ENCODE measurements around the gene PTPRN2.

Gene PTPRN2

DNA sequence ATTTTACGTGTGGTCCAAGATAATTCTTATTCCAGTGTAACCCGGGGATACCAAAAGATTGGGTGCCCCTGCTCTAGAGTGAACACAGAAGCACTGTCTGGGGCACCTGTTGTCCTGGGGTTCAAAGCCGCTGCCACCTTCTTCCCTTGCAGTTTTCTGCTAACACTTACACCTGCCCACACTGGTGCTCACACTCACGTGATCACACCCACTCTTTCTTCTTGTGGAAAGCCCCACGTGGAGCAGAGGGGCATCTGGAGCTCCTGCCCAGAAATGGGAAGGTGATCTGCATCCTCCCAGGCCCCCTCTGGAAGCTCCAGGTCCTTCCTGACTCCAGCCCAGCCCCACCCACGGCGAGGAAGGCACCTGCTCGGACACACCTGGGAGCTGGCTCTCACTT lies 42.9 kb downstream of the PTPRN2 start:
- TF ChIP-seq, protein P1, sequence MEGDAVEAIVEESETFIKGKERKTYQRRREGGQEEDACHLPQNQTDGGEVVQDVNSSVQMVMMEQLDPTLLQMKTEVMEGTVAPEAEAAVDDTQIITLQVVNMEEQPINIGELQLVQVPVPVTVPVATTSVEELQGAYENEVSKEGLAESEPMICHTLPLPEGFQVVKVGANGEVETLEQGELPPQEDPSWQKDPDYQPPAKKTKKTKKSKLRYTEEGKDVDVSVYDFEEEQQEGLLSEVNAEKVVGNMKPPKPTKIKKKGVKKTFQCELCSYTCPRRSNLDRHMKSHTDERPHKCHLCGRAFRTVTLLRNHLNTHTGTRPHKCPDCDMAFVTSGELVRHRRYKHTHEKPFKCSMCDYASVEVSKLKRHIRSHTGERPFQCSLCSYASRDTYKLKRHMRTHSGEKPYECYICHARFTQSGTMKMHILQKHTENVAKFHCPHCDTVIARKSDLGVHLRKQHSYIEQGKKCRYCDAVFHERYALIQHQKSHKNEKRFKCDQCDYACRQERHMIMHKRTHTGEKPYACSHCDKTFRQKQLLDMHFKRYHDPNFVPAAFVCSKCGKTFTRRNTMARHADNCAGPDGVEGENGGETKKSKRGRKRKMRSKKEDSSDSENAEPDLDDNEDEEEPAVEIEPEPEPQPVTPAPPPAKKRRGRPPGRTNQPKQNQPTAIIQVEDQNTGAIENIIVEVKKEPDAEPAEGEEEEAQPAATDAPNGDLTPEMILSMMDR (IDR thresholded peaks at IDR 0.05; ENCODE audit: low read depth, low read length): no peak
- H3K4me3 ChIP-seq (ENCODE audit: low read depth, low read length): no peak overlapping the region

- TF ChIP-seq, protein P1 (IDR thresholded peaks at IDR 0.05; ENCODE audit: low read depth, low read length): no peak
- no peak overlapping the region for H3K4me3 ChIP-seq (ENCODE audit: low read depth, low read length)
These were observed 43.8 kb downstream of the PTPRN2 start for GRCh38 chr7:158543840-158544239.

- H3K4me3 ChIP-seq (ENCODE audit: low read depth, low read length): no peak overlapping the region
- TF ChIP-seq, protein P1 (IDR thresholded peaks at IDR 0.05; ENCODE audit: low read depth, low read length): no peak
These were observed 44.7 kb downstream of the PTPRN2 start for GRCh38 chr7:158542651-158543566.

DNA sequence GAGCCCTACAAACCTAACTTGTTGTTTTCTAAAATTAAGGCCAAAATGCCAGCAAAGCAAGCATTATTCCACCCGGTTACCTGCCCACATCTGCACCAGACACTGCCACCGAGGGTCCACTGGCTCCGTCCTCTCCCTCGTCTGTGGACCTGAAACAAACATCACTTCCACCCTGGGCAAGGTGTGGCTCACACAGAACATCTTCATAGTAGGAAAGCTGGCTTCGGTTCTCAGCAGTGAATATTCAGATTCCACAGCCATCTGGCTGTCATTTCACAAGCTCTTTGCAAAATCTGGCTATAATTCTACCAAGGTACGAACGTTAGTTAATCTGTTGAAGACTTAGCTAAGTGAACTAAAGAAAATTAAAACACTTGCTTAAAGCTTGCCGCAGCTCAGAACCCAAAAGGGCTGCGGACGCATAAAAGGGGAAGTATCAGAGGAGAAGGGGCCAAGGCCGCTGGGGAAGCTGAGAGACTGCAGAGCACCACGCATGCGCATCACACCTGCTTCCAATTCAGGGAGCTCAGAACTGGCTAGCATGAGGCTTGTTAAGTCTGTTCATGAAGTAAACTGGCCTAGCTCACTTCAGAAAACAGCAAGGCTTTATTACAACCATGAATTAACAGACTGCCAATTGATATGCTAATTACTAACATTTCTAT lies 46.1 kb downstream of the PTPRN2 start:
- TF ChIP-seq, protein P1 (IDR thresholded peaks at IDR 0.05; ENCODE audit: low read depth, low read length): no peak
- no peak overlapping the region for H3K4me3 ChIP-seq (ENCODE audit: low read depth, low read length)

DNA sequence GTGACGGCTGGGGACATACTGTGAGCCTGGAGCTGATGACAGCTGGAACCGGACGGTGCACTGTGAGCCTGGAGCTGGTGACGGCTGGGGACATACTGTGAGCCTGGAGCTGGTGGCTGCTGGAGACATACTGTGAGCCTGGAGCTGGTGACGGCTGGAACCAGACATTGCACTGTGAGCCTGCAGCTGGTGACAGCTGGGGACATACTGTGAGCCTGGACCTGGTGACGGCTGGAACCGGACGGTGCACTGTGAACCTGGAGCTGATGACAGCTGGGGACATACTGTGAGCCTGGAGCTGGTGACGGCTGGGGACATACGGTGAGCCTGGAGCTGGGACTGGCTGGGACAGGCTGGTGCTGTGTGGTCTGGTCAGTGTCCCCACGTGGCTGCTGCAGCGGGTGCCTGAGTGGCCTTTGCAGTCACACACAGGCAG lies 47.9 kb downstream of the PTPRN2 start:
- no peak overlapping the region for H3K4me3 ChIP-seq (ENCODE audit: low read depth, low read length)
- TF ChIP-seq, protein P1 (IDR thresholded peaks at IDR 0.05; ENCODE audit: low read depth, low read length): no peak

DNA sequence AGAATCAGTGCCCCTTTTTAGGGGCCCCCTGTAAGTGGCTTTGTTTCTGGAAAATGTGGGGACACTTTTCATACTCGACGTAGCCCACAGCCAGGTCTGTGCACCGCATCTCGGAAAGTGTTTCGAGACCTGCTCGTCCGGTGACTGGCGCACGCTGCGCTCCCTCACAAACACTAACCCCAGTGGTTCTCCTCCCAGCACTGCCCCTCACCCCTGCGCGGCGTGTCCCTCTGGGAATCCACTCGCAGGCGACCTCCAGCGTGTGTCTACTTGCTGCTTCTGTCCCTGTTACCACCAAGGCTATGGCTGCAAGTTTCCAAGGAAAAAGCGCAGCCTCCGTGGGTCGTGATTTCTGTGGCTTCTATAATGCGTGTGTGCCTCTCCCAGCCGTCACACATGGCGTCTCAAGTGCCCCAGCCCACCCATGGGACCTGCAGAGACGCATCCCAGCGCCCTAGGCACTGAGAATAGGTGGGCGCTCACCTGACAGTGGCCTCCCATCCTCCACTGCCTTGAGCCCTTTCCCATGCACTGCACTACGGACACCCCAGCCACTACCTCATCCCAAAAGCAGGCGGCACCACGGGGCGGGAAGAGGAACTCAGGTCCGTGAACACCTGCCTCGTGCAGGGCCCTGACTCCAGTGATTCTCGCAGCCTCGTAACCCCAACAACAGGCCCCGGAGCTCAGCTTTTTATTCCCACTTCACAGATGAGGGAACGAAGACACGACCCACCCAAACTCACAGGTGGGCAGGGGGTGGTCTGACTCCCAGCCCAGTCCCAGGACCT lies 49.3 kb downstream of the PTPRN2 start:
- TF ChIP-seq, protein P1 (IDR thresholded peaks at IDR 0.05; ENCODE audit: low read depth, low read length): no peak
- H3K4me3 ChIP-seq (ENCODE audit: low read depth, low read length): no peak overlapping the region

All from WI38 (cell line).